GM12873 (cell line): ENCODE measurements around the gene MED25.

Source experiments
- CTCF ChIP-seq: IDR thresholded peaks from 2 replicates; pipeline ENCODE4 v1.5.1; 2012; ENCODE audit warnings: low read depth, mild to moderate bottlenecking, moderate library complexity, low read length, control low read depth; ENCODE audit not compliant: insufficient read depth; ENCODE audit errors: missing control alignments

MED25 gene

GRCh38 chr19:49831592-49831991, 13.5 kb downstream of the MED25 start:
- TF ChIP-seq CTCF = no peak

- TF ChIP-seq CTCF = no peak
These were observed 14.5 kb downstream of the MED25 start for GRCh38 chr19:49832556-49832955.

GRCh38 chr19:49833599-49833998, 15.5 kb downstream of the MED25 start:
- TF ChIP-seq CTCF = no peak

GRCh38 chr19:49835562-49835961, 17.5 kb downstream of the MED25 start:
- no peak for TF ChIP-seq CTCF

- TF ChIP-seq CTCF = no peak
These were observed 18.3 kb downstream of the MED25 start for GRCh38 chr19:49836176-49837008.

GRCh38 chr19:49837009-49837310, 18.9 kb downstream of the MED25 start:
- TF ChIP-seq CTCF = no peak

GRCh38 chr19:49837425-49837824, 19.3 kb downstream of the MED25 start:
- no peak for TF ChIP-seq CTCF
